ENCODE measurements around the gene NUP133.
A peak's percentile ranks its signal among the peaks of the same experiment; 100 is the strongest.

Gene NUP133

GRCh38 chr1:229454056-229454455 lies 54.1 kb downstream of the NUP133 start:
- DNase-seq (ENCODE audit: low read depth), result no peak

GRCh38 chr1:229452956-229453801 lies 55.0 kb downstream of the NUP133 start:
- DNase-seq (ENCODE audit: low read depth), result no peak
- TF ChIP-seq CTCF (IDR thresholded peaks at IDR 0.05; ENCODE audit: control insufficient read depth, insufficient read depth, low read depth, low read length, missing control alignments), result peak; percentile 64
- no peak overlapping the region for H3K4me3 ChIP-seq (ENCODE audit: control insufficient read depth, low read depth, low read length)

More at GRCh38 chr1:229454056-229454455, 54.1 kb downstream of the NUP133 start:
- TF ChIP-seq CTCF (IDR thresholded peaks at IDR 0.05; ENCODE audit: control insufficient read depth, insufficient read depth, low read depth, low read length, missing control alignments), result no peak
- H3K4me3 ChIP-seq (ENCODE audit: control insufficient read depth, low read depth, low read length), result no peak overlapping the region

GRCh38 chr1:229448845-229449244 lies 59.3 kb downstream of the NUP133 start:
- no peak for TF ChIP-seq CTCF (IDR thresholded peaks at IDR 0.05; ENCODE audit: control insufficient read depth, insufficient read depth, low read depth, low read length, missing control alignments)
- H3K4me3 ChIP-seq (ENCODE audit: control insufficient read depth, low read depth, low read length), result no peak overlapping the region
- no peak for DNase-seq (ENCODE audit: low read depth)

GRCh38 chr1:229448354-229448753 lies 59.8 kb downstream of the NUP133 start:
- DNase-seq (ENCODE audit: low read depth), result no peak
- H3K4me3 ChIP-seq (ENCODE audit: control insufficient read depth, low read depth, low read length), result no peak overlapping the region
- no peak for TF ChIP-seq CTCF (IDR thresholded peaks at IDR 0.05; ENCODE audit: control insufficient read depth, insufficient read depth, low read depth, low read length, missing control alignments)

GRCh38 chr1:229447809-229448252 lies 60.3 kb downstream of the NUP133 start:
- DNase-seq (ENCODE audit: low read depth), result no peak
- TF ChIP-seq CTCF (IDR thresholded peaks at IDR 0.05; ENCODE audit: control insufficient read depth, insufficient read depth, low read depth, low read length, missing control alignments), result no peak
- H3K4me3 ChIP-seq (ENCODE audit: control insufficient read depth, low read depth, low read length), result no peak overlapping the region

GRCh38 chr1:229445828-229446227 lies 62.3 kb downstream of the NUP133 start:
- no peak for DNase-seq (ENCODE audit: low read depth)
- TF ChIP-seq CTCF (IDR thresholded peaks at IDR 0.05; ENCODE audit: control insufficient read depth, insufficient read depth, low read depth, low read length, missing control alignments), result no peak
- no peak overlapping the region for H3K4me3 ChIP-seq (ENCODE audit: control insufficient read depth, low read depth, low read length)

Measured in AG09309 (cell line).